NCI-H1417 (cell line): Measurements from ENCODE around the gene ZNF606.

Experiments used
- DNase-seq, 3 experiments: peaks; one replicate each; lab custom pipeline; 2025; lab: John Stamatoyannopoulos, UW

The ZNF606 gene

DNA sequence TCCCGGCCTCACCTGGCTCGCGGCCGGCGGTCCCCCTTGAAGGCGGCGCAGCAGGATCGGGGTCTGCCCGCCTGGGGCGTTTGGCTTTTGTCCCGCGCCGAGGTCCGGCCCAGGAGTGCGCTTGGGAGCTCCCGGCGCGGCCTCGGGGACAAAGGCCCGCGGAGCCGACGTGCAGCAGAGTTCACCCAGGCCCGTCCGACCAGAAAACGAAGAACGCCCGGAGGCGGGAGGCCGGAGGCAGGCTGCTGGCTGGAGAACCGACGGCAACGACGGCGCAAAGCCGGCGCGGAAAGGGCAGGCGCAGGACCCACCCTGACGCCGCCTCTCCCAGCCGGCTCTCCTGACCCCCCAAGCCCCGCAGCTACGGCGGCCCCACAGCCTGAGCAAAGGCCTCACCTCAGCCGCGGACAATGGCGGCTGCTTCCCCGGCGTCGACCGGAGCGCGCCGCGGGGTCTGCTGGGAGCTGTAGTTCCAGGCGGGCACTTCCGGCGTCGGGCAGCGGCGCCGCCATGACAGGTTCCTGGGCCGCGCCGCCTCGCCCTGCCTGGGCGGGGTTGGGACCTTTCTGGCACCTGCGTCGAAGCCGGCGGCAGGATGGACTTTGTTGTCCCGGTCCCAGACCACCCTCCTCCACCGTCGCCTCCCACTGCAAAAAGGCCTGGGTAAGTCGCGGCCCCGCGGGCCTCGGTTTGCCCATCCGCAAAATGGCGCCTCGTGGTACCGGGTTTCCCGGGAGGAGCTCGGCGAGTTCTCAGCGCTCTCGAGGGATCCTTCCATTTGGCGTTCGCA is at the start of gene ZNF606:
Gene ZNF606 (minus strand): TSS at position 437 of the 790 bp plus-strand sequence. CDS start 1,501 bp downstream, outside the sequence.
- peak; percentile 85 to 89 (median 86) for DNase-seq

- no peak for DNase-seq
These were observed 49.6 kb upstream of the ZNF606 start for GRCh38 chr19:58052256-58052655.

DNA sequence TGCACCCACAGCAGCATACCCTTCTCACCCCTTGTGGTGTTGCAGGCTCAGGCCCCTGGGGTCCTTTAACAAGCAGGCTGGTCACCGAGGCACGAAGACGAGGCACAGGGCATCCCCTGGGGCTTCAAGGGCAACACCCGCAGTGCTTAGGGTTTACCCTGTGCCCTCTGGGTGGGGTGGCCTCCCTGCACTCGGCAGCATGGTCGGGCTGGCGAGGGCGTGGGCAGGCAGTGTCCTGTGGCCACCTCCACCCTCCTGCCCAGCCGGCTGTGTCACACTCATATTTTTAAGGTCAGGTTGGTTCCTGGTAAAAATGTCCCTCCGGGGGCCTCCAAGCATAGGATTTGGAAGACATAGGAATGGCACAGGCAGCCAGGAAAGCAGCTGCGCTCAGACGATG is 45.1 kb upstream of the ZNF606 start:
- DNase-seq: no peak

DNA sequence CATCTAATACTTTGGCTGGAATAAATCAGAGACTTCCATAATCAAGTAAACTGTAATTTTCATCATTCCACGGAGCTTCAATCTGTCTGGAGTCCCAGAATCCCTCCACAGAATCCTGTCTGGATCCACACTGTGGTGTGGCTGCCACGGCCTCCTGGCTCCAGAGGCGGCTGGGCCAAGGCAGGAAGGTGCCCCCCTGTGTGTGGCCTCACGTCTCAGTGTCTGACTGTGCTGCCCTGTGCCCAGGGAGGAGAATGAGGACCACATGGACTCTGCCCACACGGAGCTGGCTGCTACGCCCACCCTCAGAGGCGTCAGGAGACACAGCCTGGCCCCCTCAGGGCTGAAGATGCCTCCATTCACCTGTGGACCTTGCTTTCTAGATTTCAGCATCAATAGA is 44.2 kb upstream of the ZNF606 start:
- no peak for DNase-seq

GRCh38 chr19:58045411-58046050 is 42.9 kb upstream of the ZNF606 start:
- no peak for DNase-seq

DNA sequence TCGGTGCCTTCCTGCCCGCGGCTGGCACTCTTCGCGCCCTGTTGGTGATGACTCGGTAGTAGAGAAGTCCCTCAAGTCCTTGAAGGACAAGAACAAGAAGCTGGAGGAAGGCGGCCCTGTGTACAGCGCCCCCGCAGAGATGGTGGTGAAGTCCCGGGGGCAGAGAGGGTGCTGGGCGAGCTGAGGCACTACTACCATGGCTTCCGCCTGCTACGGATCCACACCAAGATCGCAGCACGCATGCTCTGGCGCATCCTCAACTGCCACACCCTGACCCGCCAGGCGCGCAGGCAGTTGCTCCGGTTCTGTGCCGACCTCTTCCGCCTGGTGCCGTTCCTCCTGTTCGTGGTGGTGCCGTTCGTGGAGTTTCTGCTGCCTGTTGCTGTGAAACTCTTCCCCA is 42.3 kb upstream of the ZNF606 start:
- DNase-seq: no peak

GRCh38 chr19:58044391-58044790 is 41.8 kb upstream of the ZNF606 start:
- DNase-seq: no peak

GRCh38 chr19:58042495-58043340 is 40.1 kb upstream of the ZNF606 start:
- DNase-seq: no peak

GRCh38 chr19:58040751-58041525 is 38.3 kb upstream of the ZNF606 start:
- no peak for DNase-seq

DNA sequence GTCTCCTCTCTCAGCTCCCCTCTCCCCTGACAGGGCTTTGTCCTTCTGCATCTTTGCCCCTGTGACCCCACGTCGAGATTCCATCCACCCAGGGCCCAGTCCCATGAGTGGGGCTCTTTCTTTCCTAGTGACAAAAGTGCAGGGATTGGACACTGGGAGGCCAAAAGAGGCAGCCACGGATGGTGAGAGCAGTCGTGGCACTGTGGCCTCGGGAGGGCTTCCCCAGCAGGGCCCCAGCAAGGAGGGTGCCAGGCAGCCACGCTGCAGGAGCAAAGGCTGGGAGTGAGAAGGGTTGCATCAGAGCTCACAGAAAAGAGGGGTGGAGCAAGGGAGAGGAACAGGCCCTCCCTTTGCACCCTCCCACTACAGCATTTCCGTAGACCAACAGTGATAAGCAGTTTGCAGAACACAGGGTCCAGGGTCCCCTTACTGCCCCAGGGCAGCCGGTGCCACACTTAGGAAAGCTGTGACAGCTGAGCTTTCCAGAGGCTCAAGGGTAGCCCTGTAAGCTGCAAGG is 36.1 kb upstream of the ZNF606 start:
- peak in 1 of 3 experiments; percentile 0 for DNase-seq

DNA sequence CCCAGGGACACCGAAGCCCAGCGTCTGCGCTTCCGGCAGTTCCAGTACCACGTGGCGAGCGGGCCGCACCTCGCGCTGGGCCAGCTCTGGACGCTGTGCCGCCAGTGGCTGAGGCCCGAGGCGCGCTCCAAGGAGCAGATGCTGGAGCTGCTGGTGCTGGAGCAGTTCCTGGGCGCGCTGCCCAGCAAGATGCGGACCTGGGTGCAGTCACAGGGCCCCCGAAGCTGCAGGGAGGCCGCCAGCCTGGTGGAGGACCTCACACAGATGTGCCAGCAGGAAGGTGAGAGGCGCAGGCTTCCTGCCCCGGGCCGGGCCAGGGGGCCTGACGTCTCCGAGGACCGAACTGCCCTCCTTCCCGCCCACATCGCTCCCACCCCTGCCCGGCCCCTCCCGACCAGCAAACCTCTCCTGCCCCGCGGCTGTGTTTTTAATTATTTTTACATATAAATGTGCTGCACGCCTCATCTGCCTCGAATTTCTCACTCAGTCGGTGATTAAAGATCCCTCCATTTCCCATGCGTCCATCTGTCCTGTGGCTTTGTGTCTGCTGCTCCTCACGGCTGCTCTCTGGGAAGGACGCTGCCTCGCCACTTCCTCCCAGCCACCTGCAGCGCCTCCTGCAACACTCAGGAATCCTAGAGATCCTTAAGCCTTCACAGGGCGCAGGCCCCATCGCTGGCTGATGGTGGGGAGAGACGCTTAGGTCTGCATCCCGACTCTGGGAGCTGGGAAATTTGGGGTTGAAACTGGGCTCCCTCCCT is 35.5 kb upstream of the ZNF606 start:
- DNase-seq: peak in 2 of 3 experiments; percentile 48 to 59

- DNase-seq: no peak
These were observed 33.2 kb upstream of the ZNF606 start for GRCh38 chr19:58035863-58036262.

DNA sequence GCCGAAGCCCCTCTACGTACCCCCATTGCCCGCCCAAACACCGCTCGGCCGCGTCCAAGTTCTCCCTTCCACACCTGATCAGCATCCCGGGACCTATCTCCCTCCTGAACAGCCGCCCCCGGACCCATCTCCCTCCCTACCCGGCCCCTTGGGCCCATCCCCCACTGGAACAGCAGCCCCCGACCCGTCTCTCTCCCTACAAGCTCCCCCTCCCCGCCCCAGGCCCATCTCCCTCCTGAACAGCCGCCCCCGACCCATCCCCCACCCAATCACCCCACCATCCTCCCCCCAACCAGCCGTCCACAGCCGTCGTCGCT is 31.8 kb upstream of the ZNF606 start:
- no peak for DNase-seq

DNA sequence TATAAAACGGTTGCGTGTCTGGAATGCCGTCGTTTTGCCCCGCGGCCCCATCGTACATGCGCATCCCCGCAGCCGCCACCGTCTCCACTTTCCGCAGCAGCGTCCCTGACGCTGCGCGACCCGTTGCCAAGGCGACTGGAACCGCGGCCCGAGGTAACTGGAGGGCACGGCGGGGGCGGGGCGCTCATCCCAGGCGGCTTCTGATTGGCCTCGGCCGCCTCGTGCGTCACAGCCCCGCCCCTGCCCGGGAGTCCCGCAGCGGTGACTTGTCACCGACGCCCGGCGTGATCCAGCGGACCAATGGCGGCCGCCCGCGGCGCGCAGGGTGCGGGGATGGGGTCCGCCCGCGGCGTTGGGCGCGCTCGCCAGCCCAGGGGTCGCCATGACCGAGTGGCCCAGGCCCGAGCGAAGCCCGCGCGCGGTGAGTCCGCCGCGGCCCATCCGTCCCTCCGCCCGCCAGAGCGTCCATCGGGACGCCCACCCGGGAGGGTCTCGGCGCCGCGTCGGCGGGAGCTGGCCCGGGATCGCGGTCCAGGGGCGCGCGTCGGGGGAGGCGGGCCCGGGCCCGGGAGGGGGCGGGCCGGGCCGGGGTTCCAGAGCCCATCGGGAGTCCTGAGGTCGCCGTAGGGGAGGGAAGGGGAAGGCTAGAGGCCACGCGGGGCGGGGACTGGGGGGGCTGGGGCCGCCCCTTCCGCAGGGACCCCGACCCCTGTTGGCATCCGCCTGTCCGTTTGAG is 31.3 kb upstream of the ZNF606 start, which contains the start of gene ZSCAN1:
Gene ZSCAN1 (plus strand): TSS at position 285 of the 736 bp plus-strand sequence. CDS start 3,812 bp downstream, outside the sequence.
- DNase-seq: peak in 1 of 3 experiments; percentile 70

GRCh38 chr19:58024661-58025060 is 22.0 kb upstream of the ZNF606 start:
- no peak for DNase-seq

GRCh38 chr19:58022283-58022660 is 19.7 kb upstream of the ZNF606 start:
- no peak for DNase-seq

DNA sequence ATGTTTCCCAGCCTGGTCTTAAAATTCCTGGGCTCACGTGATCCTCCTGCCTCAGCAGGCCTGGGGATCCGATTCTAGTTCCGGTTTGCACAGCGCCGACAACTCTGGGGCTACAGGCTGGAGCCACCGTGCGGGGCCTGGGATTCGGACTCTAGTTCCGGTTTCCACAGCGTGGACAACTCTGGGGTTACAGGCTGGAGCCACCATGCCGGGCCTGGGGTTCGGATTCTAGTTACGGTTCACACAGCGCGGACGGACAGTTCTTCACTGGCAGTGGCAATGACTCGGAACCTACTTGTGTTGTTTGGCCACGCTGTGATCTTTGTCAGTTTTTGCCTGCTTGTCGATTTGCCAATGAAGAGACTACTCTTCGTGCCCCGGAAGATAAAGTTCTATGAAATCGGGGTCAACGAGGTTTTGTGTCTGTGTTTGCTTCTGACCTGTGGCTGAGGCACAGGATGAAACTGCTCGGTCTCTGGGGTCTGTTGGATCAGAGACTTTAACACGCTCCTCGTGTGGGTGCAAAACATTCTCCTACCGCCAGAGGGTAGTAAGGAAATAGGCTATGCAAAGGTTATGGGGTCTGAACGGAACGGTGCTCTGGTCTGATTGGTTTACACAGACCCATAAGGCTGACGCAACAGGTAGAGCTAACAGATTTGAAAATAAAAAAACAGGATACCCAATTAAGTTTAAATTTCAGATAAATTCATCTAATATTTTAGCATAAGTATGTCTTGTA is 19.1 kb upstream of the ZNF606 start:
- peak; percentile 38 to 74 (median 64) for DNase-seq

- DNase-seq: no peak
These were observed 17.5 kb upstream of the ZNF606 start for GRCh38 chr19:58020129-58020528.

DNA sequence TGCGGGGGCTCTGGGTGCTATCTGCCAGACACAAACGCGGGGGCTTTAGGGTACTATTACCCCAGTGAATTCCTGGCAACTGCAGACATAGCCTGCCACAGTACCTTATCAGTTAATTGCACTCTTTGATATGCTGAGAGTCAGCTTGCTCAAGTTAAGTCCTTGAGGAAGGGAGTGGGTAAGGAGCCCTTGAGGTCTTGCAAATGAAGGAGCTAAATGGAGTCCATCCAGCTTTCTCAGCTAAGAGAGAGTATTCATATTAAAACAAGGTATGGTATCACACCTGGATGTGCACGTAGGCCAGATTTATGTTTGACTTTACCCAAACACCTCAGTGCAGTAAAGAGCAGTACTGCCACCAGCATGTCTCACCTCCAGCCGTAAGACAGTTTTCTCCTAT is 11.5 kb upstream of the ZNF606 start:
- DNase-seq: no peak
